OCI-LY1 (cell line): ENCODE results near the gene GALNT2.

Source experiments
- CTCF ChIP-seq: fragments of 200-600 bp; sonication (generic), shearing (Covaris generic); IDR thresholded peaks from 2 replicates; pipeline ENCODE4 v1.5.1; 2017; ENCODE audit warnings: mild to moderate bottlenecking, antibody characterized with exemption, low read length, moderate library complexity, mixed read lengths
- EZH2 ChIP-seq: fragments of 200-600 bp; sonication (generic), shearing (Covaris generic); IDR thresholded peaks from 2 replicates; pipeline ENCODE4 v1.8.0; 2017; ENCODE audit warnings: borderline replicate concordance, mixed run types, mild to moderate bottlenecking, antibody characterized with exemption, low read length, moderate library complexity, mixed read lengths

DNA sequence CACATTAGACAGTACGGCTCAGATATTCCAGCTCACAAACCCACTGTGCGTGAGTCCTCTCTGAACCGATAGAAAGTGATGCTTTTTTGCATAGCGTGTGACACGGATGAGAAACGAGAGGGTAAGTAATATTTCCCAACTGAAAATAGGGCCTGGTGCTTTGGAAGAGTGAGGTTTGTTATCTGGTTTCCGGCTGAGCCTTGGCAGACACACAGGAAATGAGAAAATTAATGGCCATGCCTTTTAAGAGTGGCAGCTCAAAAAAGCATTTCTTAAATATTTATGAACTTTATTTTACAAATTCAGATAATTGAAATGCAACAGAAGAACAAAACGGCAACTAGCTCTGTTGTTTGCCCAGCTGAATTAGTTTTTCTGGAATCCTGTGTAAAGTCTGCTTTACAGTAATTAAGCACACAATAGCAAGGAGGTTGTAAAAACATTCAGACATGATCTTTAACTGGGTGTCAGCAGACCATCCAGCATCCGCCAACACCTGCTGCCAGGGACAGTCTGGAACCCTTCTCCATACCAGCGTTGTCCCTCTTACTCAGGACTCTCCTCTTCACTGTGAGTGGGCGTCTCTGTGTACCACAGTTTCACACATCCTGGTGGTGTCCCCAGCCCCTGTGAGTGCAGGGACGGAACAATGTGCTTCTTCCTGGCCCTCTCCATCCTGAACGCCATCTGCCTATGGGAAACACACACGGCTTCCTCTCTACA is 203.7 kb downstream of the GALNT2 start:
- TF ChIP-seq CTCF (no peak), EZH2 (no peak)
